GM18858 (cell line): ENCODE measurements around the gene UBAC1.
"Not testable (repeated sequence)": the region's sequence is repeated elsewhere in the genome, so short reads cannot be mapped to it uniquely, and the experiment has no call there.

Source experiments
- ATAC-seq: cut with Tn5 transposase; IDR thresholded peaks from one replicate; pipeline ENCODE4 v1.9.1; 2021; ENCODE audit not compliant: unreplicated experiment

The UBAC1 gene

GRCh38 chr9:135943604-135944003, 17.6 kb downstream of the UBAC1 start:
- not testable (repeated sequence) for ATAC-seq

GRCh38 chr9:135941288-135941995, 19.7 kb downstream of the UBAC1 start:
- no peak for ATAC-seq

DNA sequence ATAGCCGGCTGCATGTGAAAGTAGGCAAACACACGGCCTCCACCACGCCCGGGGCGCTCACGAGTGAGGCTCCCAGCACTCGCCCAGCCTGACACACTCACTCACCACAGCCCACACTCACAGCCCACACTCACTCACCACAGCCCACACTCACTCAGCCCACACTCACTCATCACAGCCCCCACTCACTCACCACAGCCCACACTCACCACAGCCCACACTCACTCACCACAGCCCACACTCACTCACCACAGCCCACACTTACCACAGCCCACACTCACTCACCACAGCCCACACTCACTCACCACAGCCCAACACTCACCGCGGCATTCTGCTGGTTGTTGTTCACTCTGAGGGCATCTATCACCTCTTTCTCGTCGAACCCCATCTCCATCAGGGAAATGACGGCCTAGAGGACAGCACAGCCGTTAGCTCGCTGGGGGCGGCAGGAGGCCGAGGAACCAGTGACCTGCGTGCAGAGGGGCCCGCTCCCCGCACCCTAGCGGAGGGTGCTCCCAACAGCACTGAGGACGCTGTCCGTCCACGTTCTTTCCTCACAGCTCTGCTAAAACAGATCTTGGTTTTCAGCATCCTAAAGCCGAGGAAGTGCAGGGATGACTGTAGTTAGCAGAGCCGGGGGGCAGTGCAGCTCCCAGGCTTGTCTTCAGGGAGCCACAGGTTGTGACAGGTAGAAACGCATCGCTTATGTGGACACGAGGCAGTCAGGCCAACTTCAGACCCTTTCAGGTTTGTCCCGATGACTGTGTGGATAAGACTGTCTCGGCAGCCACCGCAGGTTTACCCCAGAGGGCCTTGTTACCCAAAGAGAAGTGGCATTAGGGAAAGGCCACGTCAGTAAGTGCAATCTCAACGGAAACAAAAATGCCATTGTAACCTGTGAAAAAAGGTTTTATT, 21.6 kb downstream of the UBAC1 start:
- ATAC-seq = no peak

DNA sequence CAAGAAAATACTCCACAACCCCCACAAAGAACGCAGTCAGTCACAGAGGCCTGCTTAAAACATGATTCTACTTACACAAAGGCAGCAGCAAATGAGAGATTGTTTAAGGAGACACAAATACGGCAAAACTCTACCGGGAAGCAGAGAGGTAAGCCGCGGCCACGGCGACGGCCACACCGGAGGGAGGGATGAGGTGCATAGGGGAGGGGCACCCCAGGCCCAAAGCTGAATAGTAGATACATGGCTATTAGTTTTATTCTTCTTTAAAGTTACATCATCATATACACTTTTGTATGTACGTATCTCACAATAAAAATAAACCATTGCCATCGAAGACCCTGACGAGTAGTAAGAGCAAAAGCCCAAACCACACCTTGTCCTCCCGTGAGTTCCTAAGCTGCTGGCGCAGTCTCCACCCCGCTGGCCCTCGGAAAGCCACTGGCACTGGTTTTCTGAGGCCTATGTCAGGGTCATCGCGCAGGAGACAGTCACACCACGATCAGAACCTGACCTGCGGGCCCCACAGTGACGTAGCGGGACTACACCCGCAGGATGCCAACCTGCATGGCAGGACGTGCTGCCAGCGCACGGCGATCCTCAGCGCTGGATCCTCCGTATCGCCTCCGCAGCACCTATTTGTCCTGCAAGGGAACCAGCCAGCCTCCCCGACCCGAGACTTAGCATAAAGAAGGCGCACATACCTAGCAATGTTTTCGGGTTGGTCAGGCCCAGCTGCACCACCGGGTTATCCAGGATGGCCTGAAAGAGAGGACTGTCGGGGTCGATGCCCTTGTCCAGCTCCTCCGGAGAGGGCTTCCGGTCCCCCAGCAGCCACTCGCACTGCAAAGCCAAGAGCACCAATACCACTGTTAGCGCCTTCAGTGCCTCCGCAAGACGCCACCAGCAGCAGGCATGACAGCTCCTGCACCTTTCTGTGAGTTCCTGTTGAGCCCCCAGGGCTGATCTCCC, 23.4 kb downstream of the UBAC1 start:
- no peak for ATAC-seq

DNA sequence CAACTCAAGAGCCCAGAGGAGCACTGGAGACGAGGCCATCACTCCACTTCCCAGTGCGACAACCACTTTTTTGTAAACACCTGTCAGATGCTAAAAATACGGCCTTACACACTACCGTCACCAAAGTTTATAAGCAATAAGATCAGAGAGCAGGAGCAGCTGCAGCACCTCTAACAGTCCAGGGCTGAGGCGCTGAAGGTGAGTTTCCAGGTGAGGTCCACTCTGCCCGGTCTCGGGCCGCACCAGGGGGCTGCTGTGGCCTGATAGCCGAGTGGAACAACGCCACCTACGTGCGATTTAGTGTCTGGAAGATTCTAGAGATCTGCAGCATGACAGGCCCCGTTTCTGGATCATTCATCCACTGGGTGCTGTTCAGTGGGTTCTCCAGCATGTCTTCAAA, 28.1 kb downstream of the UBAC1 start:
- no peak for ATAC-seq

DNA sequence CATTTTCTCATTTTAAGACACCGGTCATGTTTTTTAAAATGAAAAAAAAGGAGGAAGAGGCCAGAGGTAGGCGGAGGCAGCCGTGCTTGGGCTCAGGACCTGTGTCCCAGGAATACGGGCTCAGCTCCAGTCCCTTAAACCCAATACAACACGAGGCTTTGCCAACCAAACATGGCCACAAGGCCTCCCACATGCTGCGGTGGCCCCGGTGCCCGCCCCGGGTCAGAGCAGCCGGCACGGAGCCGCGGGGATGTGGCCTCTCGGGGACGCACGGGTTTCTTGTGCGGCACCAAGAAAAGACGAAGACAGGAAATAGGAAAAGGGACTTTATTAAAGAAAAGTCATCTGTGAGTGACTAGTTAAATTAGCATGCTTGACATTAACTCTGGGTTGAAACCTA, 28.5 kb downstream of the UBAC1 start:
- ATAC-seq = no peak

DNA sequence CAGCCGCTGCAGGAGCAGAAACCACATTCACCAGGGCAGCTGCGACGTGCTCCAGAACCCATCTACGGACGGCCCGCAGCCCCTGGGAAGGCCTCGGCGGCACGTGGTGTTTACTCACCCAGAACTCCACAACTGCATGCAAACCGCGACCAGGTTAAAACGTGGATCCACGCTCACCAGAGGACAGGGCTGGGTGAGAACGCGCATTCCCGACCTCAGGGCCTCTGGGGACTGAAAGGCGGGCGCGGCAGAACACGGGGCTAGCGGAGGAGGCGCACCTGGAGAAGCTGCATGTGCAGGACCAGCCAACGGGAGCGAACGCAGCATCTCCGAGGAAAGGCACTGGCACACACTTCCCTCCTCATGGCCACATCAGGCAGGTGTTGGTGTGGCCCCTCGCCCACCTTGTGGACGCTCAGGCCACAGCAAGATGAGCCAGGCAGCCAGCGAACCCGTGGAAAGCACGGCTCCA, 29.8 kb downstream of the UBAC1 start:
- ATAC-seq = no peak

GRCh38 chr9:135930446-135931345, 30.5 kb downstream of the UBAC1 start:
- no peak for ATAC-seq

- ATAC-seq = no peak
These were observed 31.3 kb downstream of the UBAC1 start for GRCh38 chr9:135929656-135930445.

- ATAC-seq = no peak
These were observed 32.2 kb downstream of the UBAC1 start for GRCh38 chr9:135928731-135929655.

DNA sequence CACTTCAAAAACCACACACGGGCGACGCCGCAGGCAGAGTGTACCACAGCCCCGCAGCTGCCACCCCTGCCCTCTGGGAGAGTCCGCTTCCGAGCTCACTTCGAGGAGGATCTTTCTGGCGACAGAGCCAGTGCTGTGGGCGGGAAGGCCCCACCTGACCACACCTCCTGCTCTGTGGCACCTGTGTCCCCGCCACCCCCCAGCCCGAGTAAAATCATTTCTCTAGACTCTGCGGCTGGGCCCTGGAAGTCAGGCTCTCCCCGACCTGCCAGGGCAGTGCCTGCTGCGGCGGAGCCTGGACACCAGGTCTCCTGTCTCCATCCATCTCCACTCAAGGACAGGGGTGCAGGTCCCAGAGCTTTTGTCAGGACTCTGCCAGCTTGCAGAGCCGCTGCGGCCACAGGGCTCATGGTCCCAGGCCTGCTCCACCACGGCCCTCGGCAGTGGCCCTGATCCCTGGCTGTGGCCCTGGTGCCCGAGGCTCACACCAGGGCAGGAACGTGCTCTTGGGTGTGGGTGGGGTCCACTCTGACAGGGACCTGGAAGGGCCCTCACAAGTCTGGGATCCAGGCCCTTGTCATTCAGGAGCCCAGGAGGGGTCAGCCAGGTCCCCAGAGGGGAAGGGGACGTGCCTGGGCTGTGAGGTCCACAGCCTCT, 33.0 kb downstream of the UBAC1 start:
- ATAC-seq = no peak

- no peak for ATAC-seq
These were observed 33.8 kb downstream of the UBAC1 start for GRCh38 chr9:135927195-135928013.

DNA sequence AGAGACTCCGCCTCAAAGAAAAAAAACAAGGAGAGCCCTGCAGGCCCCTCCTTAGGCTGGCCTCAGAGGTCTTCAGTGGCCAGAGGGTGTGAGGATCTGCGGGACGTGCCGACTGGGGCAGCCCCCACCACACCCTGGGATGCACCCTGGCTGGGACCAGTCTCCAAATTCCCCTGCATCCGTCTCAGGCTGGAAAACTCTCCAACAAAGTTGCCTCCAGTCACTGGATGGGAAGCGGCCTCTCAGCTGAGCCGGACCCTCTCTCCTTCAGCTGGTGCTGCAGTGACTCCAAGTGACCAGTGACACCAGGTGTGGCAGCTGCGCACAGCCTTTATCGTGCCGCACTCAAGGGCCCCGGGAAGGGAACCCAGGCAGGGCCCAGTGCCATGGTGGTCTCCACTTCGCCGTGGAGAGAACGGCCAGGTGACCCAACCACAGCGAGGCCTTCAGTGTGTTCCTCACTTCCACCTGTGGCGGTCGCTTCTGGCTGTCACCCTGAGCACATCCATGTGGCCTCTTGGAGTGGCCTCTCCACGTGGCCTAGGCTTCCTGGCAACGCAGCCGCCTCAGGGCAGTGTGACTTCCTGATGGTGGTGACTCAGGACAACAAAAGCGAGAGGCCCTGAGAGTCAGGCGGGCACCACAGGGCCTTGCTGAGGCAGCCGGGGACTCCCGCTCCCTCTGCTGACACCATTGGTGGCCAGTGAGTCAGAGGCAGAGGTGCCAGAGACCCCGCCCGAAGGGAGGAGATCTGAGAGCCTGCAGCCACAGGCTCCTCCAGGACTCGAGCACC, 34.6 kb downstream of the UBAC1 start:
- ATAC-seq = no peak

- no peak for ATAC-seq
These were observed 35.6 kb downstream of the UBAC1 start for GRCh38 chr9:135925496-135926133.

DNA sequence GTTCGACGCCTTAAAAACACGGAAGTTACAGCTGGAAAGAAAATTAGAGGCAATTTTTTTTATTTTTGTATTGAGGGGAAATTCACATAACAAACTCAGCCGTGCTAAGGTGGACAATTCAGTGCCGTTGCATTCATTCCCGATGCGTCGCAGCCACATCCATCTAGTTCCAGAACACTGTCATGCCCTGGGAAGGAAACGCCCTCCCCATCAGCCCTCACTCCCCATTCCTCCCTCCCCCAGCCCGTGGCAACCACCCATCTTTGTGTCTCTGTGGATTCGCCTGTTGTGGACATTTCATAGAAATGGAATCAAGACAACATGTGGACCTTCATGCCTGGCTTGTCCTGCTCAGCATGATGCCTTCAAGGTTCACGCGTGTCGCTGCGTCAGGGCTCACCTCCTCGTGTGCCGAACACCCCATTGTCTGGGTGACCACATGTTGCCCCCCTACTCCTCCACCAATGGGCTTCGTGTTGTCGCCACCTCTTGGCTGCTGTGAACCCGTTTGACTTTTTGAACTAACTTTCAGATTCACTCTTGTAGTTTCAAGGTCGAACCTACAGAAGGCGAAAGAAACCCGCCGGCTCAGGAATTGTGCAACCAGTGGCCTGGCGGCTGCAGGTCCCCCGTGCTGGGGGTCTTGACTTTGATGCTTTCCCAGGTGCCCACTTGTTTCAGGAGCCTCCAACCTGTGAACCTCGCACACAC, 36.4 kb downstream of the UBAC1 start:
- ATAC-seq = no peak
